Activated T-cell treated with anti-CD3 and anti-CD28 coated beads for 1 hour (primary cell): Measurements from ENCODE around the gene ITPR3.

ENCODE experiments used
- DNase-seq: peaks from one replicate; pipeline ENCODE4 v3.0.0-alpha.2; 2020; ENCODE audit warnings: low read depth

ITPR3 gene

GRCh38 chr6:33700391-33701050 lies 79.4 kb downstream of the ITPR3 start:
- DNase-seq, result peak; percentile 73

GRCh38 chr6:33702345-33702977 lies 81.3 kb downstream of the ITPR3 start:
- no peak for DNase-seq

GRCh38 chr6:33704215-33705066 lies 83.3 kb downstream of the ITPR3 start:
- no peak for DNase-seq

GRCh38 chr6:33705268-33705885 lies 84.3 kb downstream of the ITPR3 start:
- DNase-seq, result no peak

GRCh38 chr6:33705955-33706725 lies 85.0 kb downstream of the ITPR3 start:
- DNase-seq, result no peak

GRCh38 chr6:33707771-33708170 lies 86.6 kb downstream of the ITPR3 start:
- no peak for DNase-seq

- no peak for DNase-seq
Measured at GRCh38 chr6:33708516-33709204, 87.5 kb downstream of the ITPR3 start.

GRCh38 chr6:33709605-33710295 lies 88.6 kb downstream of the ITPR3 start:
- no peak for DNase-seq

GRCh38 chr6:33710296-33711121 lies 89.4 kb downstream of the ITPR3 start:
- no peak for DNase-seq

GRCh38 chr6:33711140-33712129 lies 90.3 kb downstream of the ITPR3 start, which contains the start of gene UQCC2:
UQCC2 (minus strand) TSS chr6:33711700; CDS start chr6:33711686, 14 bp downstream.
- peak; percentile 97 for DNase-seq

- DNase-seq, result no peak
Measured at GRCh38 chr6:33712914-33713313, 91.8 kb downstream of the ITPR3 start.

GRCh38 chr6:33713786-33714185 lies 92.7 kb downstream of the ITPR3 start:
- DNase-seq, result no peak

GRCh38 chr6:33714385-33715040 lies 93.4 kb downstream of the ITPR3 start:
- DNase-seq, result no peak

- no peak for DNase-seq
Measured at GRCh38 chr6:33716379-33716778, 95.3 kb downstream of the ITPR3 start.

GRCh38 chr6:33716890-33717632 lies 95.9 kb downstream of the ITPR3 start:
- no peak for DNase-seq

- DNase-seq, result no peak
Measured at GRCh38 chr6:33717934-33718455, 96.9 kb downstream of the ITPR3 start.

- DNase-seq, result no peak
Measured at GRCh38 chr6:33718713-33719112, 97.6 kb downstream of the ITPR3 start.
